Measurements from ENCODE around the gene RNF144A.

- TF ChIP-seq EZH2 (IDR thresholded peaks at IDR 0.05; ENCODE audit: insufficient read depth, poor library complexity, severe bottlenecking): no peak
- TF ChIP-seq EZH2phosphoT487 (IDR thresholded peaks at IDR 0.05; ENCODE audit: insufficient read depth, low read depth): no peak
Observed at GRCh38 chr2:7047661-7048060, 130.4 kb downstream of the RNF144A start.
